Measurements from ENCODE around the gene LEAP2.

The LEAP2 gene, protein sequence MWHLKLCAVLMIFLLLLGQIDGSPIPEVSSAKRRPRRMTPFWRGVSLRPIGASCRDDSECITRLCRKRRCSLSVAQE

DNA sequence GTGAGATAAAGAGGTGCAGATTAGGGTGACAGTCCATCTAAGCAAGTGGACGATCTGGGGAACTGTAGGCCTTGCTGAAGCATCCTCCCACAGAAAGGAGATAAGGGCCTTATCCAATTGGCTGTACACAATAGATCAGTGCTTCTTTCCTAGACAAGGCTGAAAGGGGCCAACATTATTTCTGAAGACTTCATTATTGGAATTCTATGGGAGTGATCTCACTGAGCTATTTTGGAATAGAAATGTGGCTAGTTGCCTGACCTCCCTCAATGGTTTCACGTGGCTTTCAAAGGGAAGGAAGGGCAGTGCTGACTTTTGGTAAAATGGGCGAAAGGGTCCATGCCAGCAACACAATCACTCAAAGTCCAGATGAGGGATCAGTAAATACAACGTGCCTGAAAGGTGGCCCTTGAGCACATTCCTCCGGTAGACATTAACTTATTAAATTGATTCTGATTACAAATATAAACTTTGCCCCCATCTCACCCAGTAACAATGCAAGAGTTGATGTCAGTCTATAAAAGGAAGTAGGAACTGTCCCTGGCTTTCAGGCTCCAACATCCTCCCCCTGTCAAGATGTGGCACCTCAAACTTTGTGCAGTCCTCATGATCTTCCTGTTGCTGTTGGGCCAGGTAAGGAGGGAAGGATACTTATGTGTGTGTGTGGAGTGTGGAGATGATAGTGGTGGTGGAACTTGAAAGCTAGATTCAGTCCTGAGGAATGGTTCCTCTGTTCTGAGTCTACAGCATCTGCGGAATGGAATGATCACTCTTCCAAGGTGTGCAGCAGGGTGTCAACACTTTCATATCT, at the start of gene LEAP2:
Gene LEAP2, plus strand, starts transcription at position 550 of the 811 bp plus-strand sequence. Its CDS starts 27 bp downstream, at position 577.
- DNase-seq = no peak

DNA sequence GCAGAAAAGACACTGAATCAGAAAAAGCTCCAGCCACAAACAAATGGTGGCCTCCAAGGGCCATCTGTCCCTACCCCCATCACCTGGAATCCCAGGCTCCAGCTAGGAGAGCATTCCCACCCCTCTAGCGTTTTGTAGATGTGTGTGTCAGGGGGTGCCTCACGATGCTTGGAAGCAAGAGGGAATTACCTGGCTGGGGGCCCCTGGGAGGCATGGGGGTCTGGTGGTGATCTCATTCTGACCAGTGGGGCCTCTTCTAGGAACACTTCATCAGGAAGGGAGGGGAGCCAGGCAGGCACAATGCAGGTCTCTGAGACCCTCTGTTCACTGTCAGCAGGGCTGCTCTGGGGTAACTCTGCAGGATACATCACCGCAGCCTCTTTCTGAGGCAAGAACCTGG, 49.0 kb upstream of the LEAP2 start:
- no peak for DNase-seq

DNA sequence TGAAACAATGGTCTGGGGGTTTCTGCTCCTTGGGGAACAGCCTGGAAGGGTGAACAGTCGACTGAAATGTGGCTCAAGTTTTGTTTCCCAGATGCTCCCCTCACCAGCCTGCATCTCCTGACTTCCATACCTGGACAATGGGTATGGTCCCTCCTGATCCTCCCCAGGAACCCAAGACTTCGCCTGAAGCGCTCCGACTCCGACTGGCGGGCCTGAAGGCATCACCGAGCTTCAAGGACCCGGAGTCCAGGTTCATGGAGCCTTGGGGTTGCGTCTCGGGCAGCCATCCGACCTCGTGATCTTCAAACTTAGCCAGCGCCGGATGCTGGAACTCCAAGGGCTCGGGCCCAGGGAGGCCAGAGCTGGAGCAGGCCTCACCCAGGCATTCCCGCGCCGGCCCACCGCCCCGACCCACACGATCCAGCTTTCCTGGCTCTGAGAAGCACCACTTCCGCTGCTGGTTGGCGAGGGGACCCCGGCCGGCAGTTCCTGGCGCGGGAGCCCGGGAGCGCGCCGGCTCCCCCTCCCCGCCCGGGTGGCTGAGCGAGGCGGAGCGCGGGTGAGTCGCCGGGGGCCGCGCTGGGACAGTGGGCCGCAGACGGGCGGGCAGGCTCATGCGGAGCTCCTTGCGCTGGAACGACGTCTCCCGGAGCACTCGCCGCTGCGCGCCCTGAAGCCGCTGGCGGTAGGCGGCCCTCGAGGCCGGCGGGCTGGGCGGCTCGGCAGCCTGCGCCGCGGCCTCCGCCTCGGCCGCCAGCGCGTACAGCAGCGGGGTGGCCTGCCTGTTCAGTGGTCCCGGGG, 48.2 kb upstream of the LEAP2 start:
- DNase-seq = peak in 1 of 58 donors; percentile 21

DNA sequence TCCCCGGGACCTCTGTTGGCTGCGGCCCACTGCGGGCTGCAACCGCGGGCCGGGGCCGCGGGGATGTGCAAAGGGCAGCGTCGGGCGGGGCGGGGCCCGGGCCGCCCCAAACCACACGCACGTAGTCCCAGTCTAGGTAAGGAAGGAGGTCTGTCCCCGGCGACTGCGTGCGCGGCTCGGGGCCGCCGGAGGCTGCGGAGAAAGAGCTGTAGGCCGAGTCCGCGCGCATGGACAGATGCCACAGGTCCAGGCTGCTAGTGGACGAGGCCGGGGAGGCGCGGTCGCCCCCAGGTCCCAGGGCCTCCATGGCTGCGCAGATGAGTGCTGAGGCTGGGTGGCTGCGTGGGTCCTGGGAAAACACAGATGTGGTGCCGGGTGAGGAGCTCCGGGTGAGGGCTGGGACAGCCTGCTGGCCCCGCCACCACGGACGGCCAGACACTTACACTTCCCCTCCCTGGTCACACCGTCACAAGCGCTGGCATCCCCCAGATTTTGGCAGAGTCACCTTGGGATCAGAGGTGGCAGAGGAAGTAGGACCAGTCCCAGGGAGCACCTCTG, 47.6 kb upstream of the LEAP2 start:
- no peak for DNase-seq

DNA sequence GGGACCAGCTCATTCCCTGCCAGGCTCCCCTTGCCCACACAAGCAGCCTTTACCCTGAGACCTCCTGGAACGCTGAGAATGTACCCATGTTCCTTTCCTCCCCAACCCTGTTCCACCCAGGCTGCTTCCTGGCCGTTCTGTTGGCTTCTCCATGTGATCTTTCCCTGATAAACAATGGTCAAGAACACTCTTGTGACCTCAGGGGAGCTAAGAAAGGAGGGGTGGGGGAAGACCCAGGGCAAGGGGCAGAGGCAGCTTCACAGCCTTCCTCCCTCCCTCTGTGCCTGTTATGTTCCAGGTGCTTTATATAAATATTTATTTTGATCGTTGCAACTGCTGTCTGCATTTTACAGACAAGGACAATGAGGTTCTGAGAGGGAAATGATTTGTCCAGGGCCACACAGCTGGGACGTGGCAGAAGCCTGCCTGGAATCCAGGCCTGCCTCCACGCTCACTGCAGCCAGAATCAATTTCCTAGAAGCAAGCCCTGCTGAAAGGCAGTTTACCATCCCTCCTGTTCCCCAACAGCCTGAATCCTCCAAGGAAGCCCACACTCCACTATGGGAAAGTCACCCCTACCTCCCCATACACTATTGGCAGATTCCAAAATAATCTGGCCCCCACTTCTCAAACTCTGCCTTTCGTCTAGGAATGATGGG, 46.9 kb upstream of the LEAP2 start:
- no peak for DNase-seq

DNA sequence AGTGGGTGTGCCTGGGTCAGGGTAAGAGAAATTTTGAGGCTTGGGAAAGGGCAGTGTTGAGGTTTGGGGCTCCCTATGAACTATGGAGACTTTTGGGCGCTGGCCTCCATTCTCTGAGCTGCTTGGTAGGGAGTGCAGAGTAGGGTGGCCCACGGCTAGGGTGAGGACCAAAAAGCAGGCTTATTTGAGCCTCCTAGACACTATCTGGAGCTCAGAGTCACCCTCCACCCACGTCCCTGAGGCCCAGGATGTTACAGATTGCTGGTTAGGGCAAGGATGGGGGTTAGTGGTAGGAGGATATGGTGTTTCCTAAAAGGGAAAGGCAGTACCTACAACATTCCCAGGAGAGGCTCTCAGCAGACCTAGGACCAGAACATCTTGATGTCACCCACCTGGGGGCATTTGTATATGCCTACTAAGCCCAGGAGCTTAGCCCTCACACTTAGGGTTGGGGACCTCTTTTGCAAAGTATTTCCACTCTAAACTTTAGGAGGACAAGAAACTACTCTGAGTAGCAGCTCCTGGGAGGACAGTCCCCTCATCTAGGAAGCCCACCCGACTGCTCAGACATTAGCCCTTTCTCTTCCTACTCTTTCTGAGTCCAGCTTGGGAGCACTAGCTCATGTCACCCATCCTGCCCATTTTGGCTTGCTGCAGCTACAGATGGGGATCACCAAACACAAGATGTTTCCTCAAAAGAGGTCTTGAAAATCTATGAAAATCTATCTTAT, 45.4 kb upstream of the LEAP2 start:
- no peak for DNase-seq

DNA sequence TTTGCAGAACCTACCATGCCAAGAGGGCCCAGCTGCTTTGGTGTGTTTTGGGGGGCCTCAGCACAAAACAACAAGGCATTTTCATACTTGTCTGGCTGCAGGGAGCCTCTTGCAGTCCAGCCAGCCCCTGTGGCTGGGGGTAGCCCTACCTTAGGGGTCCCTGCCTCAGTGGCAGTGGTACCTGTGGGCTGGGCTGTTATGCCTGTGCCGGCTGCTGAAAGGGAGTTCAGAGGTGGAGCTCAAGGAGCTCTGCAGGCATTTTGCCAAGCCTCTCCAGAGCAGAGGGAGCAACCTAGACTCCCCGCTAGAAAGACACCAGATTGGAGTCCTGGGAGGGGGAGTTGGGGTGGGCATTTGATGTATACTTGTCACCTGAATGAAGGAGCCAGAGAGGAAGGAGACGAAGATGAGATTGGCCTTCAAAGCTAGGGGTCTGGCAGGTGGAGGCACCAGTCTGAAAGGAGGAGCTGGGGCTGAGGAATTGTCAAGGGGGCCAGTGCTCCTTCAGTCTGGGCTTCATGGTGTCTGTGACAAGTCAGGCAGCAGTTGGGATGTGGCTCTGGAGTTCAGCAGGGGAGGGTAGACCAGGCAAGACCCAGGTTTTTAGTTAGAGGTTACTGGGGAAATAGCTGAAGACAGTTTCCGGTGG, 44.5 kb upstream of the LEAP2 start:
- DNase-seq = no peak

DNA sequence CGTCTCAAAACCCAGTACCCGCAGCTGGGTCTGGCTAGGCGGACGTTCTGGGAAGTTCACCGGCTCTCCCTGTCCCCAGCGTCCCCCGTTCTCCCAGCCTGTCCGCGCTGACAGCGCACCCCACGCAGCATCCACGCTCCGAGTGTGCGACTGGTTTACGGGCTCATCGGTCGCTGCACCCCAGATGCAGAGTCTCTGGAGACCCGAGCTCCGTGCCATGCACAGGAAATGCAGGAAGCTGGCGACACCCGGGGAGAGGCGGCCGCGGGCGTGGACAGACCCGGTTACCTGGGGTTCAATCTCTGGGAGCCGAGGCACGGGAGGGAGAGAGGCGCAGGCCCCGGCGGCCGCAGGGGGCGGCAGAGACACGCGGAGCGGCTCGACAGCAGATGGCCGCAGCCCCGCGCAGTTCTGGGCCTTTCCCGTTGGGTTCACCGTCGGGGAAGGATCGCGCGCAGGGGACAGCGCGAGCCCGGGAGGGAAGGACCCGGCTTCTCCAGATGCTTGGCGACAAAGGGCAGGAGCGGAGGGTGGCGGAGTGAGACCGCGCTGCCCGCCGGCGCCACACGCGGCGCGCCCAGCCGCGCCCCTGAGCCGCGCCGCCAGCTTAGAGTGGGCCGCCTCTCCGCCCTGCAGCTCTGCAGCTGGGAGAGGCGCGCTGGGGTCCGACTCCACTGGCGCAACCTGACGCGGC, 43.6 kb upstream of the LEAP2 start:
- DNase-seq = peak in 49 of 58 donors; percentile 32 to 76 (median 57)

- DNase-seq = peak in 14 of 58 donors; percentile 21 to 59 (median 45)
Observed at GRCh38 chr5:132830436-132831094, 42.9 kb upstream of the LEAP2 start, which contains the start of gene SHROOM1. Gene SHROOM1, minus strand, starts transcription at chr5:132830647. Its CDS starts 4,507 bp downstream, at chr5:132826140.

DNA sequence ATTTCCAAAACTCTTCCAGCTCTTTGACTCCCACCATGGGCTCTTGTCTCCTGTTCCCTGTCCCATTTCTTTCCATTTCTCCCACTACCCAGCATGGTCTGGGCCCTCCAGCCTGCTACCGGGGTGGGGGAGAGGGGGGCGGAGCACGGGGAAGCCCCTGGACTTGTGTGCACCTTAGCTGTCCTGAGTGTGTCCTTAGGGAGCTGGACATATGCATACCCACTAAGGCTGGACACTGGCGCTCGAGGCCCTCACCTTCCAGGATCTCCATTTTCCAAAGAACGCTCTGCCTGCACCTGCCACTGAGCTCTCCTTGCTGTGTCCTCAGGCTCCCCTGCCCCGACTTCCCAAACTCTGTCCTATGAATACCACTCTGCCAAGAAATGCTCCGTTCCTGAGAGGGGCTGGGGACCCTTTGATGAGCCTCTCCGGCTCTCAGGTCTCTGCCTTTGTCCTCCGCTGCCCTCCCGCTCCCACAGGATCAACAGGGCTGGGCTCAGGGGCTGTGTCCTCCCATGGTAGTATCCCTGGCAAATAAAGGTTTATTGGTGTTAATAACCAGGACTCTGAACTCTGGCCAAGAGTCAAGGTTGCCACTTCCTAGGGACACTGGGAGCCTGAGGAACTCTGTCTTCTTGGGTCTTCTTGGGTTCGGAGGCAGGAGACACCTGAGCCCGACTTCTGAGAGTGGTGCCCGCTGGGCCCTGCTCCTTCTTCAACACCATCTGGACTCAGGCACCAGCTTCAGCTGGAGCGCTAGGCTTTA, 42.2 kb upstream of the LEAP2 start:
- no peak for DNase-seq

GRCh38 chr5:132832612-132833011, 40.9 kb upstream of the LEAP2 start:
- no peak for DNase-seq

- DNase-seq = no peak
Observed at GRCh38 chr5:132834057-132834456, 39.4 kb upstream of the LEAP2 start.

- DNase-seq = no peak
Observed at GRCh38 chr5:132836852-132837251, 36.6 kb upstream of the LEAP2 start.

- DNase-seq = no peak
Observed at GRCh38 chr5:132837868-132838267, 35.6 kb upstream of the LEAP2 start.

GRCh38 chr5:132838516-132839282, 34.8 kb upstream of the LEAP2 start:
- DNase-seq = peak in 2 of 58 donors; percentile 10 to 26

- DNase-seq = no peak
Observed at GRCh38 chr5:132839426-132840301, 33.8 kb upstream of the LEAP2 start.
